ENCODE measurements around the gene LHFPL3.

Gene LHFPL3

DNA sequence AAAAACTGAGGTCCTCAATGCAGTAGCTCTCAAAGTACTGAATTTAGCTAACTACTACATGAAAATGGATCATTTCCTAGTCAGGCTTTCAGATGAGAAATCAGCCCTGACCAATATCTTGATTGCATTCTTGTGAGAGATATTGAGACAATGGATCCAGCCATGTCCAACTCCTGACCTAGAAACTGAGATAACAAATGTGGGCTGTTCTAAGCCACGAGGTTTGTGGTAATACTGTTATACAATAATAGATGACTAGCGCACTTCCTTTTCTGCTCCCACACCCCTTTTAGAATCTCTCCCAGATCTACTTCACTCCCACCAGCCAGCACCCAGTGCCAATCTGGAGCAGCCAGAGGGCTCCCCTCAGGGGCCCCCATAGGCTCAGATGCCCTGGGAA lies 476.3 kb downstream of the LHFPL3 start:
- no peak overlapping the region for H3K27ac ChIP-seq
- TF ChIP-seq CTCF (IDR thresholded peaks at IDR 0.05) (no peak), ZFX (IDR thresholded peaks at IDR 0.05; ENCODE audit: borderline replicate concordance) (no peak)

GRCh38 chr7:104805449-104806317 lies 477.3 kb downstream of the LHFPL3 start:
- TF ChIP-seq CTCF (IDR thresholded peaks at IDR 0.05) (no peak), ZFX (IDR thresholded peaks at IDR 0.05; ENCODE audit: borderline replicate concordance) (no peak)
- H3K27ac ChIP-seq, result no peak overlapping the region

GRCh38 chr7:104807671-104808070 lies 479.3 kb downstream of the LHFPL3 start:
- TF ChIP-seq ZFX (IDR thresholded peaks at IDR 0.05; ENCODE audit: borderline replicate concordance), result no peak
- no peak for TF ChIP-seq CTCF (IDR thresholded peaks at IDR 0.05)
- H3K27ac ChIP-seq, result no peak overlapping the region

GRCh38 chr7:104809906-104810305 lies 481.5 kb downstream of the LHFPL3 start:
- H3K27ac ChIP-seq, result no peak overlapping the region
- TF ChIP-seq CTCF (IDR thresholded peaks at IDR 0.05) (no peak), ZFX (IDR thresholded peaks at IDR 0.05; ENCODE audit: borderline replicate concordance) (no peak)

DNA sequence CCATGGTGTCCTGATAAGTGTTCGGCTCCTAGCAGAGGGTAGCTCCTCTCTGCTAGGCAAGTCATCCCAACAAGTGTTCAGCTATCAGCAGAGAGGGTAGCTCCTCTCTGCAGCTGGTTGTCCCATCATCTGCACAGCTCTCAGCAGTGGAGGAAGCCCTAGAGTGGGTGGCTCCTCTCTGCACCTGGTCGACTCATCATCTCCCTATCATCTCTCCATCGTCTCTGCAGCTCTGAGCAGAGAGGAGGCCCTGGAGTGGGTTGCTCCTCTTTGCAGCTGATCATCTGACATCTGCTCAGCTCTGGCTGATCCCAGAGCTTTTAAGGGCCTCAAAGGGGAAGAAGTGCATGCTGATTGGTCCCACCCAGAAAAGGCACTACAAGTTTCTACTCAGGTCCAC lies 485.7 kb downstream of the LHFPL3 start:
- TF ChIP-seq CTCF (IDR thresholded peaks at IDR 0.05) (no peak), ZFX (IDR thresholded peaks at IDR 0.05; ENCODE audit: borderline replicate concordance) (no peak)
- no peak overlapping the region for H3K27ac ChIP-seq

DNA sequence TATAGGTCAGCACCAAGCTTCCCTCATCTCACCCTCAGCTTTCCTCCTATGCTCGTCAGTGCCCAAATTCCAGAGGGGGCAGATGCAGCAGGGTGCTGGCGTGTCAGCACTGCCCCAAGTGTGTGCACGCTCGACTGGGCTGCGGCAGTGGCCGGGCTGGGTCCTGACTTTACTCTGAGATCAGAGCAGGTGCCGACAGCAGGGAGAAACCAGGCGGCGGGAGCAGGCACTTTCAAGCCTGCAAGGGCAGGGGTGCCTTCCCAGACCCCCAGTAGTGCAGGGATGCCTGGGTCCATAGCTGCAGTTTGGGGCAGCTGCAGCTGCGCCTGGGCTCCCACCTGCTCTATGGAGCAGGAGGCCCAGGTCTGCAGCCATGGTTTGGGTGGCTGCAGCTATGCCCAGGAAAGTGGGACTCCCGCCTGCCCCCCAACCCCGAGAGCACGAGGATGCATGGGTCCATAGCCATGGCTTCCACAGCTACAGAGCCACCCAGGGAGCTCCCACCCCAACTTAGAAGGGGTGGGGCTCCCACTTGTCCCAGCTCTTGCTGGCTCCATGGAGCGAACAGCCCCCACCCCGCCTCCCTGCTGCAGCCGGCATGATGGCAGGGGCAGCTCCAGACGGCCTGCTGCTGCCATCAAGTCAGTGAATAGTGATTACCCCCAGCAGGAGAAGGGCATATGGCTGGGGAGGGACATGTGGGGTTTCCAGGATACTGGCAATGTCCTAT lies 486.4 kb downstream of the LHFPL3 start:
- TF ChIP-seq ZFX (IDR thresholded peaks at IDR 0.05; ENCODE audit: borderline replicate concordance) (no peak), CTCF (IDR thresholded peaks at IDR 0.05) (no peak)
- H3K27ac ChIP-seq, result no peak overlapping the region

DNA sequence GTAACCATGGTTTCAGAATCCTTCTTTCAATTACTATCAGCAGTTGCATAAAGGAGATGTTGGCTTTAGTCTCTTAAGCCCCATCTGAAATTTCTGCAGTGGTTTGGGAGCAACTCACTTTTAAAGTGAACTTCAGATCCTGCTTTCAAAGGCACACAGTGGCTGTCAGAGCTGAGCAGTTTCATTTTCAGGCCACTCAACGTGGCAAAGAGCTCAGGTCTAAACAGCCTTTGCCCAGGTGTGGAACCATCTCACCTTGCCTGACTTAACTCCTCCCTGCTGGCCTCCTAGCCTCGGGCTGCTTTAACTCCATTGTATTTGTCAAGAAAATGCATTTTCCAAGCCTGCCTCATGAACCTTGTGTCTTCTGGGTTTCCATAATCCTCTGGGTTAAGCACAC lies 488.1 kb downstream of the LHFPL3 start:
- TF ChIP-seq CTCF (IDR thresholded peaks at IDR 0.05), result no peak
- TF ChIP-seq ZFX (IDR thresholded peaks at IDR 0.05; ENCODE audit: borderline replicate concordance), result no peak
- H3K27ac ChIP-seq, result no peak overlapping the region
